ENCODE results near the gene OAS2. TPM values are rescaled to one million over a fixed set of nuclear protein-coding genes. Genes with fewer than 3 reads are reported as not detected.

OAS2 gene
- total and polyA plus RNA-seq, 2 experiments from 2014 or later: 0.50 TPM; not detected in 1

DNA sequence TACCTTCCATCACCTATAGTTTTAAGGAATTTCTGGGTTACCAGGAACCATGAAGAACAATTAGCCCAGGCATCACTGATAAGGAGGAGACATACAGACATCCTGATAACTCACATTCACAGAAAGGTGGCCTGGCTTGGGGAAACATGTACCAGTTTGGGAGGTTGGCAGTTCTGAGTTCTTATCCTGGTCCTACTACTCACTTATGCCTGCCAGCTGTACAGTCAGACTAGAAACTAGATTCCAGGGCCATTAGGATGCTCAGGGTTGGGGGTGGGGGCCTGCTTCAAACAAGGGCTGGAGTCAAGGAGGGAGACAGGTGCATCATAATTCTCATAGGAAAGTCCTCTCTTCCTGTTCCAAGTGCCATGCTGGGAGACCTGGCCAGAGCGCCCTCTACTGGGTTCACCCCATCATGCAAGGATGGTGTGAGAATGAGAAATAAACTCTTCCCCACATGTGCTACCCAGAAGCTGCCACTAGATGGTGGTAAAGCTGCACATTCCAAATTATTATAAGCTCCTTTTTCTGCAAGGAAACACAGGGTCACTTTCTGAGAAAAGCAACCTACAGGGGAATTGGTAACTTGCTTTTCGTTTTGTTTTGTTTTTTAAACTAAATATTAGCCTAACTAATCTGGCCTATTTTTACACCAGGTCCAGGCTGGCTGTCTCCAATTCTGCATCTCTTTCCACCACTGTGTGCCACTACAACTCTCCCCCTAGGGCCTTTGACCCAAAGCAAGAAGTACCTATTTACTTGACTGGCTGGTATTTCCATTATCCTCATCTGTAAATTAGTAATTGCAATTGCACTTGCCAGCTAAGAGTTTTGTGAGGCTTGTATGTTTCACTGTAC, 14.5 kb downstream of the OAS2 start:
- Histone ChIP-seq H3K27me3 (peaks cover 3% of the 10 kb centered on the region), H3K79me2 (no peaks in the 10 kb centered on the region), H3K4me1 (ENCODE audit: insufficient read depth) (no peaks in the 10 kb centered on the region), H4K20me1 (ENCODE audit: insufficient read depth, poor library complexity, severe bottlenecking) (no peaks in the 10 kb centered on the region), H2AFZ (no peak overlapping the region), H3K9me3 (ENCODE audit: low read depth) (no peaks in the 10 kb centered on the region), H3K4me2 (no peak overlapping the region), H3K27ac (no peak overlapping the region), H3K36me3 (replicated peaks; ENCODE audit: insufficient read depth, low read depth) (no peaks in the 10 kb centered on the region), H3K9me2 (replicated peaks; ENCODE audit: insufficient read depth) (no peaks in the 10 kb centered on the region), H3K4me3 (no peak overlapping the region)
- peak; percentile 59 for DNase-seq (ENCODE audit: low spot score)
- 5% methylated on average over 2 of the region's 2 CpGs for WGBS (ENCODE audit: low lambda C conversion rate, missing lambda C conversion rate)
- no peak for TF ChIP-seq EZH2phosphoT487 (IDR thresholded peaks at IDR 0.05; ENCODE audit: low read depth, severe bottlenecking, unreplicated experiment)
- TF ChIP-seq, protein P1, sequence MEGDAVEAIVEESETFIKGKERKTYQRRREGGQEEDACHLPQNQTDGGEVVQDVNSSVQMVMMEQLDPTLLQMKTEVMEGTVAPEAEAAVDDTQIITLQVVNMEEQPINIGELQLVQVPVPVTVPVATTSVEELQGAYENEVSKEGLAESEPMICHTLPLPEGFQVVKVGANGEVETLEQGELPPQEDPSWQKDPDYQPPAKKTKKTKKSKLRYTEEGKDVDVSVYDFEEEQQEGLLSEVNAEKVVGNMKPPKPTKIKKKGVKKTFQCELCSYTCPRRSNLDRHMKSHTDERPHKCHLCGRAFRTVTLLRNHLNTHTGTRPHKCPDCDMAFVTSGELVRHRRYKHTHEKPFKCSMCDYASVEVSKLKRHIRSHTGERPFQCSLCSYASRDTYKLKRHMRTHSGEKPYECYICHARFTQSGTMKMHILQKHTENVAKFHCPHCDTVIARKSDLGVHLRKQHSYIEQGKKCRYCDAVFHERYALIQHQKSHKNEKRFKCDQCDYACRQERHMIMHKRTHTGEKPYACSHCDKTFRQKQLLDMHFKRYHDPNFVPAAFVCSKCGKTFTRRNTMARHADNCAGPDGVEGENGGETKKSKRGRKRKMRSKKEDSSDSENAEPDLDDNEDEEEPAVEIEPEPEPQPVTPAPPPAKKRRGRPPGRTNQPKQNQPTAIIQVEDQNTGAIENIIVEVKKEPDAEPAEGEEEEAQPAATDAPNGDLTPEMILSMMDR (IDR thresholded peaks at IDR 0.05; ENCODE audit: poor library complexity): peak; percentile 77

DNA sequence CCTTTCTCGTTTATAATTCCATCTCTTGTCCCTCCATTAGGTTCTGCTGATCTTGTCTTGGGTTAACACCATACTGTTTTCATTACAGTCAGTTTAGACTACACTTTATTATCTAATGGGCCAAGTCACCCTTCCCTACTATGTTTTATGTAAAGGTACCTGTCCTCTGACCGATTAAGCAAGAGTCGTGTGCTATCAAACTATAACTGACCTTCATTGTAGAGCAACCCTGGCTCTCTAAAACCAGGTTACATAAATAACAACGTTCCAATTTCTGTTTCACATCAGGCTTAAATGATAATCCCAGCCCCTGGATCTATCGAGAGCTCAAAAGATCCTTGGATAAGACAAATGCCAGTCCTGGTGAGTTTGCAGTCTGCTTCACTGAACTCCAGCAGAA, 16.7 kb downstream of the OAS2 start:
- Histone ChIP-seq H3K4me1 (ENCODE audit: insufficient read depth) (no peaks in the 10 kb centered on the region), H3K36me3 (replicated peaks; ENCODE audit: insufficient read depth, low read depth) (no peaks in the 10 kb centered on the region), H3K79me2 (no peaks in the 10 kb centered on the region), H2AFZ (no peak overlapping the region), H3K4me2 (no peak overlapping the region), H3K9me3 (ENCODE audit: low read depth) (no peaks in the 10 kb centered on the region), H3K27me3 (no peaks in the 10 kb centered on the region), H3K27ac (no peak overlapping the region), H3K4me3 (no peak overlapping the region), H4K20me1 (ENCODE audit: insufficient read depth, poor library complexity, severe bottlenecking) (no peaks in the 10 kb centered on the region), H3K9me2 (replicated peaks; ENCODE audit: insufficient read depth) (no peaks in the 10 kb centered on the region)
- TF ChIP-seq EZH2phosphoT487 (IDR thresholded peaks at IDR 0.05; ENCODE audit: low read depth, severe bottlenecking, unreplicated experiment): no peak
- TF ChIP-seq, protein P1 (IDR thresholded peaks at IDR 0.05; ENCODE audit: poor library complexity): no peak
- TF ChIP-seq EZH2 (IDR thresholded peaks at IDR 0.05; ENCODE audit: borderline replicate concordance): no peak
- WGBS (ENCODE audit: low lambda C conversion rate, missing lambda C conversion rate): 79% methylated on average over 5 of the region's 5 CpGs
- DNase-seq (ENCODE audit: low spot score): no peak

DNA sequence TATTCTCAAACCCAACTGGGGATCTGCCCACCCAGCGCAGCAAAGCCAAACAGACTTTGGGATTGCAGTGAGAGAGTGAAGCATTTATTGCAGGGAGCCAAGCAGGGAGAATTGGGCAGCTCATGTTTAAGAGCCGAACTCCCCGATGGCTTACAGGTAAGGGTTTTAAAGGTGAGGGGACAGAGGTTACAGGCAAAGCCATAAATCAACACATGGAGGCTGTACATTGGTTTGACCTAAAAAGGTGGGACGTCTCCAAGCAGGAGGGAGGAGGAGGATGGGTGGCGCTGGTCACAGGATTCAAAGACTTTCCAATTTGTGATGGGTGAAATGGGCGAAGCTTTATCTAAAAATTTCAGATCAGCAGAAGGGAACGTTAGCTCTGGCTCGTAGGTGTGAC, 18.2 kb downstream of the OAS2 start:
- no peaks in the 10 kb centered on the region for H3K79me2 ChIP-seq
- H4K20me1 ChIP-seq (ENCODE audit: insufficient read depth, poor library complexity, severe bottlenecking): no peaks in the 10 kb centered on the region
- no peak overlapping the region for H2AFZ ChIP-seq
- no peak overlapping the region for H3K4me2 ChIP-seq
- H3K4me3 ChIP-seq: no peak overlapping the region
- 79% methylated on average over 8 of the region's 8 CpGs for WGBS (ENCODE audit: low lambda C conversion rate, missing lambda C conversion rate)
- TF ChIP-seq EZH2phosphoT487 (IDR thresholded peaks at IDR 0.05; ENCODE audit: low read depth, severe bottlenecking, unreplicated experiment) (no peak), EZH2 (IDR thresholded peaks at IDR 0.05; ENCODE audit: borderline replicate concordance) (no peak)
- TF ChIP-seq, protein P1 (IDR thresholded peaks at IDR 0.05; ENCODE audit: poor library complexity): no peak
- H3K9me2 ChIP-seq (replicated peaks; ENCODE audit: insufficient read depth): no peaks in the 10 kb centered on the region
- DNase-seq (ENCODE audit: low spot score): no peak
- no peaks in the 10 kb centered on the region for H3K27me3 ChIP-seq
- H3K36me3 ChIP-seq (replicated peaks; ENCODE audit: insufficient read depth, low read depth): no peaks in the 10 kb centered on the region
- no peak overlapping the region for H3K27ac ChIP-seq
- H3K9me3 ChIP-seq (ENCODE audit: low read depth): no peaks in the 10 kb centered on the region
- H3K4me1 ChIP-seq (ENCODE audit: insufficient read depth): no peaks in the 10 kb centered on the region

Measured in hepatocyte (in vitro differentiated cells).